Ovary (tissue), 3 donors: ENCODE data around the gene ATRN.

Experiments used
- EP300 ChIP-seq: sonication (generic); formaldehyde crosslinking; IDR thresholded peaks from one replicate; pipeline ENCODE4 v1.6.1; 2017; ENCODE audit warnings: antibody characterized with exemption
- POLR2A ChIP-seq: fragments of 450-650 bp; IDR thresholded peaks from one replicate; pipeline ENCODE4 v1.6.1; 2017; ENCODE audit warnings: antibody characterized with exemption, mild to moderate bottlenecking, moderate library complexity
- TF ChIP-seq, protein P1 (sequence below), 3 donors: fragments of 450-650 bp in 2 of 3; fragments of 200-600 bp in 1 of 3; IDR thresholded peaks; one replicate each; pipeline versions ENCODE4 v1.5.1 to v1.8.0; 2016 to 2022; ENCODE audit warnings: antibody characterized with exemption in 3 of 3, mild to moderate bottlenecking in 1 of 3
- donor health status: DM: no; HTN: no; CAD: no.

- TF ChIP-seq, protein P1, sequence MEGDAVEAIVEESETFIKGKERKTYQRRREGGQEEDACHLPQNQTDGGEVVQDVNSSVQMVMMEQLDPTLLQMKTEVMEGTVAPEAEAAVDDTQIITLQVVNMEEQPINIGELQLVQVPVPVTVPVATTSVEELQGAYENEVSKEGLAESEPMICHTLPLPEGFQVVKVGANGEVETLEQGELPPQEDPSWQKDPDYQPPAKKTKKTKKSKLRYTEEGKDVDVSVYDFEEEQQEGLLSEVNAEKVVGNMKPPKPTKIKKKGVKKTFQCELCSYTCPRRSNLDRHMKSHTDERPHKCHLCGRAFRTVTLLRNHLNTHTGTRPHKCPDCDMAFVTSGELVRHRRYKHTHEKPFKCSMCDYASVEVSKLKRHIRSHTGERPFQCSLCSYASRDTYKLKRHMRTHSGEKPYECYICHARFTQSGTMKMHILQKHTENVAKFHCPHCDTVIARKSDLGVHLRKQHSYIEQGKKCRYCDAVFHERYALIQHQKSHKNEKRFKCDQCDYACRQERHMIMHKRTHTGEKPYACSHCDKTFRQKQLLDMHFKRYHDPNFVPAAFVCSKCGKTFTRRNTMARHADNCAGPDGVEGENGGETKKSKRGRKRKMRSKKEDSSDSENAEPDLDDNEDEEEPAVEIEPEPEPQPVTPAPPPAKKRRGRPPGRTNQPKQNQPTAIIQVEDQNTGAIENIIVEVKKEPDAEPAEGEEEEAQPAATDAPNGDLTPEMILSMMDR (IDR thresholded peaks at IDR 0.05) = no peak
- no peak for TF ChIP-seq POLR2A
- no peak for TF ChIP-seq EP300
Observed at GRCh38 chr20:3686421-3686820, 215.6 kb downstream of the ATRN start.
